Activated CD8-positive, alpha-beta T cell treated with anti-CD3 and anti-CD28 coated beads for 36 hours (primary cell): ENCODE results near the gene CRACDL. TPM values are rescaled to one million over a fixed set of nuclear protein-coding genes. Genes with fewer than 3 reads are reported as not detected.

Experiments used
- ATAC-seq: fragments of 200-7000 bp; cut with Tn5 transposase; one replicate; pipeline ENCODE4 v1.10.0; 2021; ENCODE audit warnings: mild to moderate bottlenecking, moderate library complexity
- CTCF ChIA-PET: fragments of 350-600 bp; sonication (Branson Sonifier 250); formaldehyde crosslinking; loops from one replicate; lab custom pipeline; 2021; ENCODE audit warnings: antibody characterized with exemption; lab: Charles Lee
- POLR2A ChIA-PET: fragments of 350-600 bp; sonication (Branson Sonifier 250); formaldehyde crosslinking; loops from one replicate; lab custom pipeline; 2021; ENCODE audit warnings: antibody characterized with exemption; lab: Charles Lee
- DNase-seq: peaks from one replicate; pipeline ENCODE4 v3.0.0-alpha.2; 2020
- H3K27ac Mint-ChIP-seq: one replicate; pipeline ENCODE4 v1.8.0; 2021; ENCODE audit warnings: mild to moderate bottlenecking, mixed read lengths
- H3K27me3 Mint-ChIP-seq: one replicate; pipeline ENCODE4 v1.8.0; 2021; ENCODE audit warnings: mixed read lengths
- H3K36me3 Mint-ChIP-seq: one replicate; pipeline ENCODE4 v1.8.0; 2021; ENCODE audit warnings: low read depth, mixed read lengths
- H3K4me1 Mint-ChIP-seq: one replicate; pipeline ENCODE4 v1.8.0; 2021; ENCODE audit warnings: low read depth, mixed read lengths
- H3K4me3 Mint-ChIP-seq: one replicate; pipeline ENCODE4 v1.8.0; 2021; ENCODE audit warnings: mild to moderate bottlenecking, moderate library complexity, mixed read lengths
- H3K9me3 Mint-ChIP-seq: one replicate; pipeline ENCODE4 v1.8.0; 2021; ENCODE audit warnings: mixed read lengths
- CTCF ChIP-seq: fragments of 200-600 bp; IDR thresholded peaks from one replicate; pipeline ENCODE4 v1.8.0; 2022; ENCODE audit warnings: antibody characterized with exemption, mild to moderate bottlenecking
- intact Hi-C: fragments of 100-400 bp; cut with micrococcal nuclease; formaldehyde crosslinking; loops from one replicate; pipeline ENCODE4 v1.10.0; 2022
- total RNA-seq, 2 experiments: library from RNA; stranded (reverse); gene quantifications; one replicate each; pipeline ENCODE4 v1.2.3, GENCODE V29; 2021

CRACDL gene
- total RNA-seq, 2 experiments from 2014 or later, result 0.09 to 0.38 TPM

DNA sequence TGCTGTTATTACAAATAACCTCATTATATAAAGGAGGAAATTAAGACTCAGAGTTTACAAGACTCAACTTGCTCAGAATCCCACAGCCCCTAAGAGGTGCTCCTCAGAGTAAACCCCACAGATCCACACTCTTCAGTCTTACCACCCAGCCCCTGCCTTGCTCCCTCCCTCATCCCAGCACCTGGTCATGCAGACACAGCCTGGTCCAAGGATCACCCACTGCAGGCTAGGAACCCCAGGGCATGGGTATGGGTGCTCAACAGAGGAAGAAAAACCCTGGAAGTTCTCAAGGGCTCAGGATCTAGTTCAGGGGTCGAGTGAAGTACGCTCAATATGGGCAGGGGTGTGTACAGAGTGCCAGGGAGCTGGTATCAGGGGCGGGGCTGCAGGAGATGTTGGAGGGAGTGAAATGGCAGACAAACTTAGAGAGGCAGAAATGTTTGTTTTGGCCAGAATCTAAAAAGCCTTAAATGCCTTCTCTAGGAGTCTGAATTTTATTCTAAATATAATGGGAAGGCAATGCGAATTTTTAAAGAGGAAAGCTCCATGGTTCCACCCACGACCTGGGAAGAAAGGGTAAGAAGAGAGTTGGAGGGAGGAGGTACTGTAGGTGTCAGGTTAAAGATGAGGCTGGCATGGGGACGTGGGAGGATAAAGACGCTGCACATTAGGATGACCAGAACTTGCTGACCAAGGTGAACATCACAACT, 126.0 kb downstream of the CRACDL start:
- Mint-ChIP-seq H3K9me3 (no peaks in the 10 kb centered on the region), H3K4me1 (peaks cover 12% of the 10 kb centered on the region), H3K27ac (no peak overlapping the region), H3K36me3 (no peaks in the 10 kb centered on the region), H3K4me3 (no peak overlapping the region), H3K27me3 (no peaks in the 10 kb centered on the region)
- intact Hi-C loops, result no loop called here
- ChIA-PET CTCF (no interaction called here), POLR2A (no interaction called here)
- TF ChIP-seq CTCF, result no peak
- no peak for ATAC-seq
- DNase-seq, result no peak

DNA sequence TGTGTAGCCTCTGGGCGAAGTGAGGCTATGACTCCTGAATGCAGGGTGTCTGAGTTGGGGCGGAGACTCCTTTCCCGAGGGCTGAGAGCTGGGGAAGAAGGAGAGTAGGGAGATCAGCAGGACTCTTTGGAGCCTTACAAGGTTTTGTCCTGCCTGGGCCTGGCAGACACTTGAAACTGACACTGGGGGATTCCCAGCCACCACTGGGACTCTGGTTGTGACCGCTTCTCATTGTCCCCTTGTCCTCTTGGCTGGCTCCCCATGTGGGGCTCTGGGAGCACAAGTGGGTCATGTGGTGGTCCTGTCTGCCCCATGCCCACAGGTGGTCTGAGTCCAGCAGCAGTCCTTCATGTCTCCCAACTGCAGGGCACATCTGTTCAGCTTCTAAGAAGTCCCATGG, 126.9 kb downstream of the CRACDL start:
- intact Hi-C loops, result no loop called here
- no peaks in the 10 kb centered on the region for H3K36me3 Mint-ChIP-seq
- ChIA-PET CTCF (no interaction called here), POLR2A (no interaction called here)
- no peaks in the 10 kb centered on the region for H3K9me3 Mint-ChIP-seq
- no peak overlapping the region for H3K27ac Mint-ChIP-seq
- no peaks in the 10 kb centered on the region for H3K27me3 Mint-ChIP-seq
- TF ChIP-seq CTCF, result no peak
- no peak for ATAC-seq
- DNase-seq, result no peak
- no peak overlapping the region for H3K4me3 Mint-ChIP-seq
- peaks cover 12% of the 10 kb centered on the region for H3K4me1 Mint-ChIP-seq

- peaks cover 12% of the 10 kb centered on the region for H3K4me1 Mint-ChIP-seq
- POLR2A ChIA-PET, result interaction anchor here (0.9 kb wide), 1 partner anchor 13 kb away, joined by 3 read pairs; no protein-coding TSS in a partner anchor
- CTCF ChIA-PET, result interaction anchor here (2.4 kb wide), 1 partner anchor 11 kb away, joined by 8 read pairs; no protein-coding TSS in a partner anchor
Observed at GRCh38 chr2:98808546-98808945, 127.5 kb downstream of the CRACDL start.

GRCh38 chr2:98807929-98808328, 128.1 kb downstream of the CRACDL start:
- no peak overlapping the region for H3K27ac Mint-ChIP-seq
- H3K36me3 Mint-ChIP-seq, result no peaks in the 10 kb centered on the region
- H3K27me3 Mint-ChIP-seq, result no peaks in the 10 kb centered on the region
- ChIA-PET POLR2A (interaction anchor here (0.9 kb wide), 2 partner anchors 9 to 14 kb away, joined by 3 read pairs; no protein-coding TSS in a partner anchor), CTCF (interaction anchor here (2.4 to 3.3 kb wide), 2 partner anchors 11 to 14 kb away, joined by 8 to 14 read pairs; no protein-coding TSS in a partner anchor)
- no peak for TF ChIP-seq CTCF
- DNase-seq (no peak), ATAC-seq (no peak)
- intact Hi-C loops, result no loop called here
- no peaks in the 10 kb centered on the region for H3K9me3 Mint-ChIP-seq
- no peak overlapping the region for H3K4me3 Mint-ChIP-seq
- H3K4me1 Mint-ChIP-seq, result peaks cover 12% of the 10 kb centered on the region

More at GRCh38 chr2:98808546-98808945, 127.5 kb downstream of the CRACDL start:
- Mint-ChIP-seq H3K27ac (no peak overlapping the region), H3K27me3 (no peaks in the 10 kb centered on the region), H3K4me3 (no peak overlapping the region), H3K36me3 (no peaks in the 10 kb centered on the region), H3K9me3 (no peaks in the 10 kb centered on the region)
- TF ChIP-seq CTCF, result no peak
- DNase-seq, result no peak
- intact Hi-C loops, result no loop called here
- no peak for ATAC-seq

GRCh38 chr2:98807221-98807620, 128.8 kb downstream of the CRACDL start:
- no peak for TF ChIP-seq CTCF
- ChIA-PET POLR2A (interaction anchor here (0.9 to 1.5 kb wide), 2 partner anchors 10 to 15 kb away, joined by 3 to 5 read pairs; no protein-coding TSS in a partner anchor), CTCF (interaction anchor here (1.2 to 3.3 kb wide), 3 partner anchors 12 to 33 kb away, joined by 3 to 14 read pairs (median 8); no protein-coding TSS in a partner anchor)
- DNase-seq (peak; percentile 65), ATAC-seq (peak; percentile 91)
- no peaks in the 10 kb centered on the region for H3K27me3 Mint-ChIP-seq
- no peaks in the 10 kb centered on the region for H3K9me3 Mint-ChIP-seq
- H3K4me3 Mint-ChIP-seq, result no peak overlapping the region
- no peak overlapping the region for H3K27ac Mint-ChIP-seq
- intact Hi-C loops, result no loop called here
- no peaks in the 10 kb centered on the region for H3K36me3 Mint-ChIP-seq
- peaks cover 12% of the 10 kb centered on the region for H3K4me1 Mint-ChIP-seq
